Neutrophil (primary cell): ENCODE measurements around the gene LYPLA2.
"Not testable (repeated sequence)": the region's sequence is repeated elsewhere in the genome, so short reads cannot be mapped to it uniquely, and the experiment has no call there.

ENCODE experiments used
- H3K27ac ChIP-seq: fragments of 200-600 bp; sonication (generic); 2 replicates; pipeline ENCODE4 v1.5.1; 2016; ENCODE audit warnings: mild to moderate bottlenecking, moderate library complexity
- H3K27me3 ChIP-seq: fragments of 200-600 bp; sonication (generic); 2 replicates; pipeline ENCODE4 v1.6.0; 2016; ENCODE audit warnings: mild to moderate bottlenecking
- H3K36me3 ChIP-seq: fragments of 200-600 bp; sonication (generic); 2 replicates; pipeline ENCODE4 v1.5.1; 2017
- H3K4me1 ChIP-seq, 2 experiments: fragments of 200-600 bp in 1 of 2; sonication (generic) in 1 of 2; 1 replicate in 1 of 2; 2 replicates in 1 of 2; pipeline versions ENCODE4 v1.5.1 to v1.6.1; 2013 to 2016; ENCODE audit warnings: low read depth in 1 of 2, low read length in 1 of 2, mild to moderate bottlenecking in 1 of 2, moderate library complexity in 1 of 2; ENCODE audit not compliant: control insufficient read depth in 1 of 2, insufficient read depth in 1 of 2
- H3K4me3 ChIP-seq, 2 experiments: fragments of 200-600 bp in 1 of 2; sonication (generic) in 1 of 2; 1 replicate in 1 of 2; 2 replicates in 1 of 2; pipeline ENCODE4 v1.5.1; 2013 to 2016; ENCODE audit warnings: low read depth in 1 of 2, low read length in 1 of 2, mild to moderate bottlenecking in 1 of 2, moderate library complexity in 1 of 2
- H3K9me3 ChIP-seq: fragments of 200-600 bp; sonication (generic); 2 replicates; pipeline ENCODE4 v1.5.1; 2016
- TF ChIP-seq, protein P1 (sequence below): fragments of 200-600 bp; sonication (generic); IDR thresholded peaks from 2 replicates; pipeline ENCODE4 v1.5.1; 2016; ENCODE audit warnings: antibody characterized with exemption

The LYPLA2 gene

DNA sequence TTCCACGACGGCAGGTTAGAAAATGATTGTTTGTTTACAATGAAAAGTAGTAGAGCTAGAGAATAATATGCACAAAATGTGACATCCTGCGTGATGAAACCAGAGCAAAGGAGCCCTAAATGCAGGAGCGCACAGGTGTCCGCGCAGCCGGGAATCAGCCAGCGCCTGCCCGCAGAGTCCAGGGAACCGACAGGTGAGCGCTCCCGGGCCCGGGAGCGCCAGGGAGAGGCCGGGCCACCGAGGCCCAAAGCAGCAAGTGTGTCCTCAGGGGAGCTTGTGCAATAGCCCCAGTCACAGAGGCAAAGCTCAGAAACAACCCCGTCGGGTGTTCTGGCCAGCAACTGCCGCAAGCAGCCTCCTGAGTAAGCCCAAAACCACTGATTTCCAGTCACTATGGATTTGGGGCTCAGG is 10.4 kb downstream of the LYPLA2 start:
- TF ChIP-seq, protein P1, sequence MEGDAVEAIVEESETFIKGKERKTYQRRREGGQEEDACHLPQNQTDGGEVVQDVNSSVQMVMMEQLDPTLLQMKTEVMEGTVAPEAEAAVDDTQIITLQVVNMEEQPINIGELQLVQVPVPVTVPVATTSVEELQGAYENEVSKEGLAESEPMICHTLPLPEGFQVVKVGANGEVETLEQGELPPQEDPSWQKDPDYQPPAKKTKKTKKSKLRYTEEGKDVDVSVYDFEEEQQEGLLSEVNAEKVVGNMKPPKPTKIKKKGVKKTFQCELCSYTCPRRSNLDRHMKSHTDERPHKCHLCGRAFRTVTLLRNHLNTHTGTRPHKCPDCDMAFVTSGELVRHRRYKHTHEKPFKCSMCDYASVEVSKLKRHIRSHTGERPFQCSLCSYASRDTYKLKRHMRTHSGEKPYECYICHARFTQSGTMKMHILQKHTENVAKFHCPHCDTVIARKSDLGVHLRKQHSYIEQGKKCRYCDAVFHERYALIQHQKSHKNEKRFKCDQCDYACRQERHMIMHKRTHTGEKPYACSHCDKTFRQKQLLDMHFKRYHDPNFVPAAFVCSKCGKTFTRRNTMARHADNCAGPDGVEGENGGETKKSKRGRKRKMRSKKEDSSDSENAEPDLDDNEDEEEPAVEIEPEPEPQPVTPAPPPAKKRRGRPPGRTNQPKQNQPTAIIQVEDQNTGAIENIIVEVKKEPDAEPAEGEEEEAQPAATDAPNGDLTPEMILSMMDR = no peak
- Histone ChIP-seq H3K4me3 (peak overlapping the region; percentile 87 to 97), H3K27ac (peak overlapping the region; percentile 90), H3K36me3 (peaks cover 35% of the 10 kb centered on the region), H3K4me1 (peaks cover 19 to 23% of the 10 kb centered on the region in 2 experiments), H3K9me3 (no peaks in the 10 kb centered on the region), H3K27me3 (no peaks in the 10 kb centered on the region)

DNA sequence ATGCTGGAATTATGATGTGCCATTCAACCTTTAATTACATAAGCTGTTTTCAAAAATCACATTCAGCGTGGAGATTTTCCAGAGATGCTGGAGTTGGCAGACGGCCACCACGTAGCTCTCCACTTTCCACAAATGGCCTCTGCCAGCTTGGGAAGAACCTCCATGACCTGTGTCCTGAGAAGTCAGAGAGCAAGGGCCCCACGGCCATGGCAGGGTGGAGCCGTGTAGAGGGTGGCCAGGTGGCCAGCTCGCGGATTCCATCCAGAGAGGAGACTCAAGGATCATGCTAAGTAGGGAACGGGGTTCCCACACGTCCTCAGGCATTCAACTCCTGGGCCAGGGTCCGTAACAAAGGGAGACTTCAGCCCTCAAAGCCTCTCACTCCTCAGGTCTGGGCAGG is 10.9 kb downstream of the LYPLA2 start:
- peaks cover 22 to 28% of the 10 kb centered on the region in 2 experiments for H3K4me1 ChIP-seq
- TF ChIP-seq, protein P1 = no peak
- H3K4me3 ChIP-seq = peak overlapping the region in 1 of 2 experiments; percentile 87
- H3K36me3 ChIP-seq = peaks cover 30% of the 10 kb centered on the region
- H3K27me3 ChIP-seq = no peaks in the 10 kb centered on the region
- H3K27ac ChIP-seq = peak overlapping the region; percentile 90
- no peaks in the 10 kb centered on the region for H3K9me3 ChIP-seq

DNA sequence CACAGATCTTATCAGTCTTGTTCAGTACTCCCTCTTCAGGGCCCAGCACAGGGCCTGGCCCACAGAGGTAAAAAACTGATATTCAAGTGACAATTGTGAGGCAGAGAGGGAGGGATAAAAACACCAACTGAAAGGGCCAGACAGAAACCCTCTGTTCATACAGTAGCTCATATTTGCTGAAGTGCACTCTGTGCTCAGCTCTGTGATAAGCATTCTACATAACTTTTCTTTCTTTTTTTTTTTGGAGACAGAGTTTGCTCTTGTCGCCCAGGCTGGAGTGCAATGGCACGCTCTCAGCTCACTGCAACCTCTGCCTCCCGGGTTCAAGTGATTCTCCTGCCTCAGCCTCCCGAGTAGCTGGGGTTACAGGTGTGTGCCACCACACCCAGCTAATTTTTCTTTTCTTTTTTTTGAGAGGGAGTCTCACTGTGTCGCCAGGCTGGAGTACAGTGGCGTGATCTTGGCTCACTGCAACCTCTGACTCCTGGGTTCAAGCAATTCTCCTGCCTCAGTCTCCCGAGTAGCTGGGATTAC is 11.9 kb downstream of the LYPLA2 start:
- H3K9me3 ChIP-seq, H3K27ac ChIP-seq, H3K27me3 ChIP-seq, H3K4me3 ChIP-seq: not testable (repeated sequence)
- Histone ChIP-seq H3K36me3 (peaks cover 20% of the 10 kb centered on the region), H3K4me1 (peaks cover 32 to 38% of the 10 kb centered on the region in 2 experiments)

DNA sequence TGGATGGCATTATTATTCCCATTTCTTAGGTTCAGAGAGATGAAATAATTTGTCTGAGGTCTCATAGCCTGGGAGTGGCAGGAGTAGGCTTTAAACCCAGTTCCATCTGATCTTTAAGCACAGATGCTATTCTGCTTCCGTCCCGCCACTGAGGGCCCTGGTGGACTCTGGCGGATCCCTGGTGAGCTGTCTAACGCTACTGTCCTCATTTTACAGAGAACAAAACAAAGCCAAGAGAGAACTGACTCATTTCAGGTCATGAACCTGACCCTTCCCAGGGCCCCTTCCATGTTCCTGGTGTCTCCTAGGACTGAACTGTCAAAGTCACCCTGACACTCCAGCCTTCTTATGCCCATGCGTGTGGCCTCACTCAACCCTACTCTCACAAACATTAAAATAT is 12.7 kb downstream of the LYPLA2 start:
- Histone ChIP-seq H3K27ac (no peak overlapping the region), H3K9me3 (no peaks in the 10 kb centered on the region), H3K27me3 (no peaks in the 10 kb centered on the region), H3K36me3 (peaks cover 12% of the 10 kb centered on the region), H3K4me1 (peaks cover 37 to 43% of the 10 kb centered on the region in 2 experiments), H3K4me3 (no peak overlapping the region)
- TF ChIP-seq, protein P1 = no peak

DNA sequence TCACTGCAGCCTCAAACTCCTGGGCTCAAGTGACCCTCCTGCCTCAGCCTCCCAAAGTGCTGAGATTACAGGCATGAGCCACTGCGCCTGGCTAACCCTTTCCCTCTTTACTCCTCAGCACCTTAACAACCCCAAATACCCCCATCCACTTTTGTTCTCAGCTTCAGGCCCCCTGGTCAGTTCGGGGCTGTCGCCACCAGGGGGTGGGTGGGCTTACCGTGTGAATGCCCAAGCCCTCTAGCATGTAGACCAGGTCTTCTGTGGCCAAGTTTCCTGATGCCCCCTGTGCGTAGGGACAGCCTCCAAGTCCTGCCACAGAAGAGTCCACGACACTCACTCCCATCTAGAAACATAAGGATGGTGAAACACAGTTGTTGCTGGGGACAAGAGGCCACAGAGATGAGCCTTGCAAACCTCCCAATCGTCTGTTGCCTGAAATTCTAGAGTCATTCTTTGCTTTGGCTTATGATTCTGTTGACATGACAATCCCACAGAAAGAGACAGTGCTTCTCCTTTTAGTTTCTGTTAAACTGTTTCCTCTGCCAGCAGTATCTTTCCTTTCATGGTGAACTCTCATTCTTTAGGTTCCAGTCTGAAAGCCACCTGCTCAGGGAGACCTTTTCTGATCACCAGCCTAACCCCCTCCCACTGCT is 13.4 kb downstream of the LYPLA2 start:
- Histone ChIP-seq H3K36me3 (peaks cover 10% of the 10 kb centered on the region), H3K4me1 (peaks cover 34 to 41% of the 10 kb centered on the region in 2 experiments), H3K9me3 (no peaks in the 10 kb centered on the region), H3K27me3 (no peaks in the 10 kb centered on the region), H3K4me3 (no peak overlapping the region), H3K27ac (no peak overlapping the region)
- TF ChIP-seq, protein P1 = no peak

DNA sequence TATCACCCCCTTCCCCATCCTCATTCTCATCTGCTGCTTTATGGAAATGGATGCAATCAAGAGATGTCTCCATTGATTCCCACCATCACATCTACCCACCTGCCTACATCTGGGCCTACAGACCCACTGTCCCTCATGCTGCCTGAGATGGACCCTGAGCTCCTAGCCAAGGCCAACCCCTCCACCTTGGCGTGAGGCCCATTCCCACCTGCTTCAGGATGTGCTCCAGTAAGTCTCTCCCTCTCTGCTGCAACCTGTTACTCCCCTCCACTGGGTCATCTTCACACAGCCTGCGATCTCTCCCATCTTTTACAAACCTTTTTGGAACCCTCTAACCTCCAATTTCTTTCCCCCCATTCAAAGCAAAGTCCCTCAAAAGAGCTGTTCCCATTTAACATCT is 14.1 kb downstream of the LYPLA2 start:
- TF ChIP-seq, protein P1 = no peak
- Histone ChIP-seq H3K27me3 (no peaks in the 10 kb centered on the region), H3K9me3 (no peaks in the 10 kb centered on the region), H3K4me1 (peaks cover 33 to 41% of the 10 kb centered on the region in 2 experiments), H3K4me3 (no peak overlapping the region), H3K27ac (no peak overlapping the region), H3K36me3 (peaks cover 10% of the 10 kb centered on the region)
